Measurements from ENCODE around the gene CBLB.

GRCh38 chr3:105714453-105714852 lies 154.4 kb downstream of the CBLB start:
- TF ChIP-seq MAX (IDR thresholded peaks at IDR 0.05) (no peak), SP1 (IDR thresholded peaks at IDR 0.05) (no peak), CTCF (IDR thresholded peaks at IDR 0.05; ENCODE audit: low read depth, low read length, missing input control) (no peak), TAF1 (conservative IDR thresholded peaks at IDR 0.05) (no peak), ATF3 (IDR thresholded peaks at IDR 0.05) (no peak)
